ENCODE data around the gene GALNT5. TPM values are rescaled to one million over a fixed set of nuclear protein-coding genes. Genes with fewer than 3 reads are reported as not detected.
"Not testable (repeated sequence)": the region's sequence is repeated elsewhere in the genome, so short reads cannot be mapped to it uniquely, and the experiment has no call there.

The GALNT5 gene
- total RNA-seq, 1 donor from 2014 or later = not detected

- intact Hi-C loops (cut with micrococcal nuclease) = loop anchor here (1.0 to 5.0 kb wide), 10 partner anchors 24 to 1131 kb away; partner anchors contain the start of genes ACVR1, ACVR1C, CCDC148 and PKP4
Observed at GRCh38 chr2:157326698-157327097, 69.2 kb downstream of the GALNT5 start.

- intact Hi-C loops (cut with micrococcal nuclease) = loop anchor here (1.0 to 5.0 kb wide), 10 partner anchors 25 to 1130 kb away; partner anchors contain the start of genes ACVR1, ACVR1C, CCDC148 and PKP4
Observed at GRCh38 chr2:157327200-157327599, 69.7 kb downstream of the GALNT5 start.

- intact Hi-C loops (cut with micrococcal nuclease) = loop anchor here (1.0 to 5.0 kb wide), 10 partner anchors 26 to 1129 kb away; partner anchors contain the start of genes ACVR1, ACVR1C, CCDC148 and PKP4
Observed at GRCh38 chr2:157327621-157328500, 70.4 kb downstream of the GALNT5 start.

- intact Hi-C loops (cut with micrococcal nuclease) = loop anchor here (5.0 kb wide), 2 partner anchors 568 to 1128 kb away; partner anchors contain the start of genes CCDC148 and PKP4
Observed at GRCh38 chr2:157329524-157329923, 72.0 kb downstream of the GALNT5 start.

- intact Hi-C loops (cut with micrococcal nuclease) = no loop called here
Observed at GRCh38 chr2:157333304-157334047, 76.0 kb downstream of the GALNT5 start.

GRCh38 chr2:157334335-157334734 is 76.8 kb downstream of the GALNT5 start:
- intact Hi-C loops (cut with micrococcal nuclease) = no loop called here

GRCh38 chr2:157334797-157335196 is 77.3 kb downstream of the GALNT5 start:
- intact Hi-C loops (cut with micrococcal nuclease) = no loop called here

GRCh38 chr2:157336137-157337010 is 78.9 kb downstream of the GALNT5 start:
- intact Hi-C loops (cut with micrococcal nuclease) = loop anchor here (2.0 kb wide), 1 partner anchor 68 kb away; no protein-coding TSS in a partner anchor

- intact Hi-C loops (cut with micrococcal nuclease) = loop anchor here (2.0 kb wide), 1 partner anchor 67 kb away; no protein-coding TSS in a partner anchor
Observed at GRCh38 chr2:157337978-157338377, 80.5 kb downstream of the GALNT5 start.

GRCh38 chr2:157339965-157340655 is 82.6 kb downstream of the GALNT5 start:
- intact Hi-C loops (cut with micrococcal nuclease) = no loop called here

- intact Hi-C loops (cut with micrococcal nuclease) = not testable (repeated sequence)
Observed at GRCh38 chr2:157341381-157341780, 83.9 kb downstream of the GALNT5 start.

GRCh38 chr2:157345647-157346389 is 88.3 kb downstream of the GALNT5 start:
- intact Hi-C loops (cut with micrococcal nuclease) = no loop called here

- intact Hi-C loops (cut with micrococcal nuclease) = loop anchor here (2.0 kb wide), 1 partner anchor 34 kb away; no protein-coding TSS in a partner anchor
Observed at GRCh38 chr2:157348291-157348921, 90.9 kb downstream of the GALNT5 start.

- intact Hi-C loops (cut with micrococcal nuclease) = loop anchor here (2.0 kb wide), 1 partner anchor 33 kb away; no protein-coding TSS in a partner anchor
Observed at GRCh38 chr2:157349949-157350515, 92.5 kb downstream of the GALNT5 start.

GRCh38 chr2:157355618-157356017 is 98.1 kb downstream of the GALNT5 start:
- intact Hi-C loops (cut with micrococcal nuclease) = no loop called here

- intact Hi-C loops (cut with micrococcal nuclease) = no loop called here
Observed at GRCh38 chr2:157359628-157360027, 102.1 kb downstream of the GALNT5 start.

- intact Hi-C loops (cut with micrococcal nuclease) = no loop called here
Observed at GRCh38 chr2:157361526-157361925, 104.0 kb downstream of the GALNT5 start.

- intact Hi-C loops (cut with micrococcal nuclease) = no loop called here
Observed at GRCh38 chr2:157362627-157363026, 105.1 kb downstream of the GALNT5 start.

Measured in T-helper 1 cell treated with Interleukin-12 subunit alpha and Interleukin-12 subunit beta and Interleukin-4 antibody, amounts not matched to agents 30 ng/mL and 1 ng/mL, for 36 hours (primary cell).